GM04504 (cell line): ENCODE measurements around the gene RAI2.
"Not testable (repeated sequence)": the region's sequence is repeated elsewhere in the genome, so short reads cannot be mapped to it uniquely, and the experiment has no call there.

Experiments
- DNase-seq: peaks from one replicate; pipeline ENCODE4 v3.0.0-alpha.2; 2012; ENCODE audit warnings: low read depth

RAI2 gene

DNA sequence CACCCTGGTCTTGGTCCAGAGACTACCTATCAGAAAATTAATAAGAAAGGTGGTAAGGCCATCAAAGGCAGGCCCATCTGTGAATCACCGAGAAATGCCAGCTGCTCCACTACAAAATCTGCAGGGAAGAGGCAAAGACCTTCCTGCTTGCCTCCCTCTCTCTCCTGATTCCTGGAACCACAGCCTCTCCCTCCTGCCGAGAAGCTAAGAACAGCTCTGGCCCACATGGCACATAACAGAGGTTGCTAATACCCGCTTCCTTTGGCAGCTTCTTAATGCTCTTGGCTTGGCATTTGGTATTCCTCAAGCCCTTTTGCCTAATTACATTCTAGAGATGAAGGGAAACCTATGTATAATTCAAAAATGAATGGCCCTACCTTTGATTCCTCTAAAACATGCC lies 32.9 kb downstream of the RAI2 start:
- DNase-seq: no peak

DNA sequence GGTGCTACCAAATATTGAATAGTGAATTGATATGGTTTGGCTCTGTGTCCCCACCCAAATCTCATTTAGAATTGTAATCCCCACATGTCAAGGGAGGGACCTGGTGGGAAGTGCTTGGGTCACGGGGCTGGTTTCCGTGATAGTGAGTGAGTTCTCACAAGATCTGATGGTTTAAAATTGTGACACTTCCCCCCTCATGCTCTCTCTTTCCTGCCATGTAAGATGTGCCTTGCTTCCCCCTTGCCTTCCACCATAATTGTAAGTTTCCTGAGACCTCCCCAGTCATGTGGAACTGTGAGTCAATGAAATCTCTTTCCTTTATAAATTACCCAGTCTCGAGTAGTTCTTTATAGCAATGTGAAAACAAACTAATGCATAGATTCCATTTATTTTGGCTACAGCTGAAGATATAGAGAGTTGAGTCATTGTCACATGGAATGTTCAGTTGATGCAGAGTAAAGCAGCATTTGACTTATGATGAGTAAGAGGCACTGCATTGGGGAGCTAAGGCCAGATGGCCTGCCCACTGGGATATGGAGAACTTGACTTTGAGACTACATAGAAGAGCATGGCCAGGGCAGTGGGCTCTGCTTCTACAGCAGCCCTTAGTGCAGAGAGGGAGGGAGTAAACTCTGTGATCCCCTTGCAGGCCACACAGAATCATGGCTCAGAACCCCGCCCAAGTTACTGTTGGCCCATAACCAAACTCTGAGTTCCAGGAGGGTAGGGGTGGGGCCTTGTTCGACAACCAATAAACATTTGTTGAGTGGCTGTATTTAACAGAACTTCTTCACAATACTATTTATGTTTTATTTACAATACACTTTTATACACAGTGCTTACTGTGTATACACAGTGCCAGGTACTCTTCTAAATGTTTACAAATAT lies 34.2 kb downstream of the RAI2 start:
- DNase-seq: no peak

DNA sequence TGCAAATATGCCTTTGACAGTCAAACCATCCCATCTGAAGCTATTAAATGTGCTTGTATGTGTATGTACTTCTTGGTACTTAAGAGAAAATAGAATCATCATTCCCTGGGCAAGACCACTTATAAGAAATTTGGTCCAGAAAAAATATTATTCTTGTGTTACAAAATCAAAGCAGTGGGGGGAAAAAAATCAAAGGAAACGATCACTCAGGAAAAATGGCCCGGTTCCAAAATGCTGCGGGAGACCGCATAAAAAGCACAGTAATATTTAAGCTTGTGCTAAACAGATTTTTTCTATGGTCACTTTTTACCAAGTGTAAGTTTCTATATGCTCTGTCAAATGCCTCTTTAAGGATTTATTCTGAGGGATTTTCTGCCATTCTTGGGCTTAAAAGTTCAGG lies 36.1 kb downstream of the RAI2 start:
- DNase-seq: no peak

DNA sequence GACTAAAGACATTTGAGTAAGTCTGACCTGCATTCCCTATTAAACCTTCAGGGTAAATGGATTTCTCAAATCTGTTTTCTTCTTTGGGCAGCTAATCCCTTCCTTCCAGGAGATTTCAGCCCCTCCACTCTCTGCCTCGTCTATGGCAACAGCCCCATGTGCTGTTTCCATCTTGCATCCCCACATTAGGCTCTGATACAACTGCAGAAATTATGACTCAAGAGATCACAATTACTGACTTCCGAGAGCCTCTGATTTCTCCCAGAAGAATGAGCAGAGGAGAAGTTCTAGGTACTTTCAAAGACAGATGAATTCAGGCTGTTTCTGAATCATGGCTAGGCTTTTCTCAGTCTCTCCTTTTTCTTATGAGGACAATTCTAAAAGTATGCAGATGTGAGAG lies 38.7 kb downstream of the RAI2 start:
- DNase-seq: no peak

DNA sequence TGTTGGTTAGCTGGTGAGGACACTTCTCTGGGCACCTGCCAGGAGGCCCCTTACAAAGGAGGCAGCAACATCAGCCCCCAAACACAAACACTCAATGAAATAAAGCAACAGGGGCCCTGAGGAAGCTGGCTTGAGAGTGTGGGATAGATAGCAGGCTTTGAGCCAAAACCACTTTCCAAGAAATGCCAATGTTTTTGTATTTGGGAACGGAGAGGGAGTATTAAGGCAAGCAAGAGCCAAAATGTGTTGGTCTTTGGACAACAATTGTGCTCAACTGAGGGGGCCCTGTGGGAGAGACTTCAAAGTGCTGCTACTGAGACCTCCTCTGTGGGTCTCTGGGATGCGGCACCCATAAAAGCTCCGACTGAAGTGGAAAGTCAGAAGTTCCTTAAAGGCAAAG lies 41.0 kb downstream of the RAI2 start:
- no peak for DNase-seq

DNA sequence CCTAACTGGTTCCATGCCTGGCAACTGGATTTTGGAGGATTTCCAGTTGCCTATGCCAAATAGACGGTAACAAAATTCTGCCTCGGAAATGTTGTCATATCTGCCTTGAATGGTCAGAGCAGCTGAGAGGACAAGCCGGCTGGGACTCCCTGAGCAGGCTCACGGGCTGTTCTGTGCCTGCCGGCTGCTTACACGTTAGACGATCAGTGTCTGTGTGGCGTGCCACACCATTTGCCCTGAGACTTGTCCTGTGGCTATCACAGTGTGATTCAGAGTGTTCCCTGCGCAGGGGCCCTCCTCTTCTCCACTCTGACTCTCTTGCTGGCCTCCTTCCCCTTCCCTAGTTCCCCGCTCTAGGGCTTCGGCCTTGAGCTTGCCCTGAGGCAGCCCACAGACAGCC lies 42.4 kb downstream of the RAI2 start:
- no peak for DNase-seq

DNA sequence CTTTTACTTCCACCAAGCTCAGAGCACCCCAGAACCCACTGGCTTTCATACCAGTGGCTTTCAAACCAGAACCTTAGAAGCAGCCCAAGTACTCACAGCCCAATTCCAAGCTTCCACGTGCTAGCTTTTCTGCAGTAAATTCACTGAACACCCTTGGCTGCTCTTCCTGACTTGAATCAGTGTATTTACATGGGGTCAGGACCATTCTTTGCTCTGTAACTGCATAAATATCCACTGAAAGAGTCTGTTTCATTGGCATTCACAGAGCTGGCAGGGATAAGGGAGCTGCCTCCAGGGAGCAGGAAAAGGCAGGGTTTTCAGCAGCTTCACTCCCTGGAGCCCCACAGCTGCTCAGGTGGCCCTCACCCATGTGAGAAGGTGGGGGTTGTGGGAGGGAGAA lies 43.8 kb downstream of the RAI2 start:
- DNase-seq: no peak

DNA sequence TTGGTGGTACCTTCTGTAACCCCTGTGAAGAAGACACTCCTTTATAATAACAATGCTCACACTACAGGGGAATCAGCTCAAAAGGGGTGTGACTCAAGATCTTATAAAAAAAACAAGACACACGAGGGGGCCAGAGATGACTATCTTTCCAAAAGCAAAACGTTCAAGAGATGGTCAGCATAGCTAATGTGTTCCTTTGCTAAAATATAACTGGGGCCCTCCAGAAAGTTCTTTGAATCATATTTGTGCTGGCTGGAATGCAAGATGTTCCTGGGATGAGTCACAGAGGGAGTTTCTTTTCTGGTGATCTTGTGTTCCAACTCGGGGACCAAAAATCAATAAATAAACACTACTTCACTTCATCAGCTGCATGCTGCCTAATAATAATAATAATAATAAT lies 46.5 kb downstream of the RAI2 start:
- DNase-seq: no peak

DNA sequence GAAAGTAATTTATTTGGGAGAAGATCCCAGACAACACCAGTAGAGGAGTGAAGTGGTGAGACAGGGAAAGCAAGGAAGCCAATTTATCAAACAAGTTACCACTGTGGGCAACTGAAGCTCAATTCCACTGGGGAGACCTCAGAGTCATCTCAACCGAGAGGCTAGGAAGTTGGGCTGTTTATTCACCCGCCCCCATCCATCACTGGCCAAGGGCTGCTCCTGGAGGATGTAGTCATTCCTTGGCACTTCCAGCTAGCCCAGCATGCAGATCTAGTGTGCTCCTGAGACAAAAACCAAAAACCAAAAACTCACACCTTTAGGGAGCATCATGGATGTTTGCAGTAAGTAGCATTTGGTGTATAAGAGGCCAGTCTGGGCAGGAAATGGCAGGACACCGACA lies 47.0 kb downstream of the RAI2 start:
- DNase-seq: no peak

DNA sequence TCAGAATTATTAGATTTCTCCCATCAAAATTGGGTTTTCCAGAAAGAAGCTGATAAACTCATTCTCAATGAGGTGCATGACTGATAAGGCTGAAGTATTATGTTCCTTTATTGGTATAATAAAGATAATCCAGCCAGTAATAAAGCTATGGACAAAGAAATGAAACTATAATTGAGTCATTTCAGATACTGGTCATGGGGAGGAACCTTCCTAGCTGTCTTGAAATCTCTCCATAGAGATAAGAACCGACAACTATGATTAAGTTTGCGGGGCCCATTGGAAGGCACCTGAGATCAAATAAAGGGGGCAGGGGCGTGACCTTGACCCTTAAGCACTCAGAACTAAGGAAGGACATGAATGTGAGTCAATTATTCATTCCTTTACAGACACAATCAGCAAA lies 47.8 kb downstream of the RAI2 start:
- DNase-seq: no peak

DNA sequence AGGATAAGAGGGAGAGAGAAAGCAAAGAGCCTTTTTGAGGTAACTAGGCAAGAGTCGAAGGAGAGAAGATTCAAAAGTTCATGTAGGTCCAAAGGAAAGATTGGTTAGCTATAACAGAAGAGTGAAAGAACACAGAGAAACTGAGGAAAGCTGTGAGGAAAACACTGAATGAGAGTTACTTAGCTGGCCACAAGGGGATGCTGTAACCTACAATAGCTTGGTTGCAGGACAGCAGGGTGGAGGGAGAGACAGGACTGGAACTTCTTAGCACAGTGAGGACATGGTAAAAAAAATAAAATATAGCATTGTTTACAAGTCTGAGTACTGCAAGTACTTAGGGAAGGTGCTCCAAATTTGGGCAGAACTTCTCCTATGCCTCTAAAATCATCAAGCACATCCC lies 48.3 kb downstream of the RAI2 start:
- no peak for DNase-seq

DNA sequence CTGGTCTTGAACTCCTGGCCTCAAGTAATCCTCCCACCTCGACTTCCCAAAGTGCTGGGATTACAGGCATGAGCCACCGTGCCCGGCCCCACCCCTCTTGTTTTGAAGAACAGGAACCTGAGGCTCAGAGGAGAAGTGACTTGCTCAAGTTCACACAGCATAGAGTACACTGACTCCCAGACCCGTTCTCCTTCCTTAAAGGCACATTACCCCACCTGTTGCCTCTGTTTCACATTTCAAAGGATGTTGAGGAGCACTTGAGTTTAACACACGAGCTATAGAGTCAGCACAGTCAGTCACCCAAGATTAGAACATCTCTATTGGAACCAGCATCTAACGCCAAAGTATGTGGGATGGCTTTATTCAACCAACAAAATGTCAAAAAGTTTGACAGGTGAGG lies 51.1 kb downstream of the RAI2 start:
- no peak for DNase-seq

DNA sequence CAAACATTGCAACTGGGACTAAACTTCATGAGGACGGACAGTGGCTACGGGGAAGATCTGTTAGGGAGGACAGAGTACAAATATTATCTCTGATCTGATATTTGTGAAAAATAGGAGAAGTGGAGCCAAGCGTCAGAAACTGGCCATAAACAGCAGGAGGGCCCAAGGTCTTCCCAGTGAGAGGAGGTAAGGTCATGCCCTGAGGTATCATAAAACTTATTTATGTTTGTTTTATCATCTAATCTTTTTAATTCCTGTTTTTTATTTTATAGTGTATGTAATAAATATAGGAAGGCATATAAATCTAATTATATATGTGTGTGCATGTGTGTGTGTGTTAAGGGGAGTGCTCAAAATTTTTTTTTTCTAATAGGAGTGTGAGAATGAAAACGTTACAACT lies 51.8 kb downstream of the RAI2 start:
- no peak for DNase-seq

DNA sequence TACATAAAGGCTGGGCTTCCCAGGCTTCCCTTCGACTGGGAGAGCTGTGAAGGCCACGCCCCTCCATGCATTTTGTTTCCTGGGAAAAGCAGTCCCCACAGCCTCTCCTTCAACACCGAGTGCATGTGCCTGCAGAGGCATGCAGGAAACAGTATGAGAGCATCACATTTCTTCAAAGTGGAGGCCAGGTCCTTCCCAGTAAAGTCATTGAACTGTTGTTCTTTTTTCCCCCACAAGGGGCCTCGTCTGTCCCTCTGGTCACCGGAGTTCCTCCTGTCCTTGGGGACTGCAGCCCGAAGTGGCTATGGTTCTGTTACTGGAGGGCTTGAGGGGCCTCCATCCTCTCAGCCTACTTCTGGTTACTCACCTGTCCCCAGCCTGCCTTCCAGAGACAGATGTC lies 56.0 kb downstream of the RAI2 start:
- DNase-seq: no peak

DNA sequence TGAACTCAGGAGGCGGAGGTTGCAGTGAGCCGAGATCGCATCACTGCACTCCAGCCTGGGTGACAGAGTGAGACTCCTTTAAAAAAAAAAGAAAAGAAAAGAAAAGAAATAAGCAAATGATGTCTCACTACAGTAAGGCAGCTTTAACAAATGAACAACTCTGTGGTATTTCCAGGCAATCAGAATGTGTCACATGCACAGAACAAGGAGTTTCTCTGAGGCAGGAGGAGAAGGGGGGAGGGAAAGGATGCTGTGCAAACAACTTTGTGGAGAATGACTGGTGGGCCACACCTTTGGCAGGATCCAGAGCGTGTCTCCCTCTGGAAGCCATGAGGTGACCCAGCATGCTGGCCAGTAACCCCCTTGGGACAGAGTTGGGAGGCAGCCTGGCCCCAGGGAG lies 57.6 kb downstream of the RAI2 start:
- DNase-seq: no peak

DNA sequence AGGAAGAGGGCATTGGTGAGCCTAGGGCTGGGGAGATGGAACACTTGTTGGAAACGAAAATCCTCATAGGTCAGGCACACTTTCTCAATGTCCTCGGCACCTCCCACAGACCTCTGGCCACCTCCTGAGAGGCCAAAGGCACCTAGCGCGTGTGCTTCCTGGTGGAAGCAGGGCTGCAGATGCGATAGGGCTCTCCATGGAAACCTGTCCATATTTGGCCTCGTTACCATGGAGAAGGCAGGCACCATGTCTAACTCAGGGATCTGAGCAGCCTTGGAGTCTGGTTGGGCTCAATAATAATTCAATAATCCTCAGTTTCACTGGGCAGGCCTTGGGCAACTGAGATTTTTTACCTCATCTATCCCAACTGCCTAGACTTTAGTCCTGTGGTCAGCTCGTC lies 58.3 kb downstream of the RAI2 start:
- DNase-seq: no peak

DNA sequence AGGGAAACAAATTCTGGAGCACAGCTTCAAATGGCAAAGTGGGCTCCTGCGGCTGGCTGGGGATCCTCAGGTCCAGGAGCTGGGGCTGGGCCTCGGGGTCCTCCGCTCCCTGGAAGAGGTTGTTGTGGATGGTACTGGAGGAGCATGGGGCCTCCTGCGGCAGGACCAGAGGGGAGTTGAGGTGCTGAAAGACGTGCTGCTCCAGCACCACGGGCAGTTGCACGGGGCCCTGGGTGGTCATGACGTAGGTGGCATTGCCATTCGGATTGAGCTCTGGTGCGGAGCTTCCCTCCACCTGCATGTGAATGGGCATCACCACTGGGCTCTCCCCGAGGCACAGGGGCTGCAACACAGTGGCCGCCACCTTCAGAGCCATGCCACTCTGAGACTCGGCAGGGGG lies 59.7 kb downstream of the RAI2 start:
- no peak for DNase-seq

DNA sequence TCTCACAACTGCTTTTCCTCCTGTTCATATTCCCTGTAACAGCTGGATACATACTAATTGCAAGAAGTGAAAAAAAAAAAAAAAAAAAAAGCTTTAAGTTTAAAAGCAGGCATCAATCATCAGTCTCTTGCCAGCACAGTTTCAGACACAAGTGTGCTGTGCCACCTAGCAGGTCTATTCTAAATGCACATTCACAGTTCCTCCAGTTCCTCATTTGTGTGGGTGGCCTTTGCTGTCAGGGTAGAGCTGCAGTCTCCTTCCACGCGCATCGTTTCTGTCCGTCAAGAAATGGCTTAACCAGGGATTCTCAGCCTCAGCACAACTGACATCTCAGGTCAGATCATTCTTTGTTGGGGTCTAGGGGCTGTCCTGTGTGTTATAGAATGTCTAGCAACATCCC lies 62.2 kb downstream of the RAI2 start:
- DNase-seq: no peak

DNA sequence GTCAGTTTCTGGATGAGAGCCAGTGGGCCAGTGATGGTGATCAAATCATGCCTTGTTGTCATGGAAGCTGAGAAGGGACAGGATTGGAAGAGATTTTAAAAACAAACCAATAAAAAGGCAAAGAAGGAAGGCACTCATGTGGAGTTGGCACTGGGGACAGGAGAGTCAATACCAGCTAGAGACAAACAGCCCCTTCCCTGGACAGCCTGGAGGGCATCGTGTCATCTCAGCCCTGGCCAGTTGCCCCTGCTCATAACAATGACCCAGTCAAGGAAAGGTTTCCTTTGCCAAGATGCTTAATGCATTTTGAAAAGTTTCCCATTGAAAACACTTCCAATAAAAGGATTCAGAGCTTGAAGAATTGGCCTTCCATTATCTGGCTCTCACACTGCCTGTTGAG lies 68.3 kb downstream of the RAI2 start:
- DNase-seq: no peak

DNA sequence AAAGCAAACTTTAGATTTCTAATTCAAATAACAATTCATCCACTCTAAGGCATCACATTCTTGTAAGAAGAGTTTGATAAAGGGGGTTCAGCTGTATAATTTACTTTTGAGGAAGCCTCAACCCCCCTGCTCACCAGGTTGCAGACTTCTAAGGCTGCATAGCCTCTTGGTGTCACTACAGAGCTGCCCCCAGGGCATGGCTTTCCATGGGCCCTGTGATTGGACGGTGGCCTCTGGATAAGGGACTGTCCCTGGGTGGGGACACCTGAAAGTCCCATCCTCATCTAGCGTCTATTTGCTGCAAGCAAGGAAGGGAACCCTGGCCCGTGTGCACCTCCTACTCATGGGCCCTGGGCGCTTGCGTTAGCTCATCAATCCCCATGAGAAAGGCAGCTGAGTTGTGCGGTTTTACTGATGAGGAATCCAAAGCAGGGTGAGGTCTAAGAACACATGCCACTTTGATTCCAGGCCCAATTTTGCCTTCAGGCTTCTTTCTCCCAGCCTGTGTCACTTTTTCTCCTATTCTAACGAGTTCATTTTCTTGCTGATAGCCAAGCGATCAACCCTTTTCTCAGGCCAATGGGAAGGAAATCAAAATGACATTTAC lies 72.0 kb downstream of the RAI2 start:
- DNase-seq: no peak

DNA sequence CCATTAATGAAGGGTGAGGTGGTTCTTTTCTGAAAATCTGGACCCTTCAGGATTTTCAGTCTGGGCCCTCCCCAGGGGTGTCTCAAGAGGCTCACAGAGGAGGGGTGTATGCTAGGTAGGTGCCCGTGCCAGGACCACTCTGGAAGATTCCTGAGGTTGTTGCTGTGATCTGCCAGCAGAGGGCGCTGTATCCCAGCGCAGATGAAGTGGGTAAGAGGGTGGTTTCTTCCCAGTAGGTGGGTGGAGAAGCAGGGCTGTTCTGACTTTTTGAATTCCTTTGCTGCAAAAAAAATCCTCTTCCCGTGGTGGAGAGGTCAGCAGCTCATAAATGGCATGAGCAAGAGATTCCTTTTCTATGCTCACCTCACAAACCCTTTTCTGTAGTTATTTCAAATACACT lies 72.7 kb downstream of the RAI2 start:
- peak; percentile 1 for DNase-seq

DNA sequence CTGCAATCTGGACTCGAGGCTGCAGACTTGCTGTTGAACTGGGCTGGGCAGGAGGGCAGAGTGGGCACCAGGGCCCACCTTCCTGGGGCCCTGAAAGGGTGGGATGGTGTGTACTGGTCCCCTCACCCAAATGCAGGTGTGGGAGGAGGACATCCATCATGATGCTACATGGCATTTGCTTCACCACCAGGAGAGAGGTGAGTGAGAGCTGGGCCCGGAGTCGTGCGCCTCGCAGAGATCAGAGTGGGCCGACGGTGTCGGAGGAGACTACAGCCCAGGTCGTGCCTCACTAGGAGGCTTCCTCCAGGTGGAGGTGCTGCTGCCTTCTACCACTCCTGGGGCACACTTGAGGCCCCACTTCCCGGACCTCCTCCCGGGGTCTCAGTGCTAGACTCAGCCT lies 73.5 kb downstream of the RAI2 start:
- DNase-seq: no peak

DNA sequence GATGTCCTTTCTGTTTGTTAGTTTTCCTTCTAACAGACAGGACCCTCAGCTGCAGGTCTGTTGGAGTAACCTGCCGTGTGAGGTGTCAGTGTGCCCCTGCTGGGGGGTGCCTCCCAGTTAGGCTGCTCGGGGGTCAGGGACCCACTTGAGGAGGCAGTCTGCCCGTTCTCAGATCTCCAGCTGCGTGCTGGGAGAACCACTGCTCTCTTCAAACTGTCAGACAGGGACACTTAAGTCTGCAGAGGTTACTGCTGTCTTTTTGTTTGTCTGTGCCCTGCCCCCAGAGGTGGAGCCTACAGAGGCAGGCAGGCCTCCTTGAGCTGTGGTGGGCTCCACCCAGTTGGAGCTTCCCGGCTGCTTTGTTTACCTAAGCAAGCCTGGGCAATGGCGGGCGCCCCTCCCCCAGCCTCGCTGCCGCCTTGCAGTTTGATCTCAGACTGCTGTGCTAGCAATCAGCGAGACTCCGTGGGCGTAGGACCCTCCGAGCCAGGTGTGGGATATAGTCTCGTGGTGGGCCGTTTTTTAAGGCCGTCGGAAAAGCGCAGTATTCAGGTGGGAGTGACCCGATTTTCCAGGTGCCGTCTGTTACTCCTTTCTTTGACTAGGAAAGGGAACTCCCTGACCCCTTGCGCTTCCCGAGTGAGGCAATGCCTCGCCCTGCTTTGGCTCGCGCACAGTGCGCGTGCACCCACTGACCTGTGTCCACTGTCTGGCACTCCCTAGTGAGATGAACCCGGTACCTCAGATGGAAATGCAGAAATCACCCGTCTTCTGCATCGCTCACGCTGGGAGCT lies 74.3 kb downstream of the RAI2 start:
- DNase-seq: not testable (repeated sequence)
